ENCODE results near the gene TMEM179. TPM values are rescaled to one million over a fixed set of nuclear protein-coding genes. Genes with fewer than 3 reads are reported as not detected.

TMEM179 gene
- total RNA-seq, 3 donors from 2014 or later = 0.64 to 8.4 (median 0.82) TPM

DNA sequence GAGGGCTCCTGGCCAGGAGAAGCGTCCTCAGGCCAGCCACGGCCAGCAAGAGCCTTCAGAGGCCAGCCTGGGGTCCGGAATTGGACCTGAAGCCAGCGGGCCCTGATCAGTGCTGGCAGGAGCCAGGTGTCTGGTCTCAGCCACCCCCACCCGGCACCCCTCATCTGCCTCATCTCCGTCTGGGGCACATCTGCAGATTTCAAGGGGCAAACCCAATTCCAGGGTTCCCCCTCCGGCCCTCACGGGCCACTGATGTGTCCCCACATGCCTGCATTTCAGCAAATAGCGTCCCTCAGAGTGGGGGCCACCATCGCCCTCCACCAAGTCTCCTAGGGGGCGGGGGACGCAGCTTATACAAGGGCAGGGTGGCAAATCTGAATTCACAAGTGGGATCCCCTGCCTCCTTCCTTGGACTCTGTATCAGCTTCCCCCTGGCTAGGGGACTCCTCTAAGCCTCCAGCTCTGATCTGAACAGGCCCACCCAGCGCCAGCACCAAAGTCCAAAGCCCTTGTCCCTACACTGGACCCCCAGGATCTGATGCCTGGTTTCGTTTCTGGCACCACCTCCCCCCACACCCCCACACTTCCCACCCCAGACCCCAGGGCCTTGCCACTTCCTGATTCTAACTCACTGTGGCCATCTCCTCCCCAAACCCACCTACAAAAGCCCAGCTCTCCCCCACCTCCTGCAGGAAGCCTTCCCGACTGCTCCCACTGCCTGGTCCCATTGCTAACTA is 10.1 kb downstream of the TMEM179 start:
- ATAC-seq (no peak), DNase-seq (peak in 2 of 3 donors; percentile 12 to 19)
- TF ChIP-seq, protein P1, sequence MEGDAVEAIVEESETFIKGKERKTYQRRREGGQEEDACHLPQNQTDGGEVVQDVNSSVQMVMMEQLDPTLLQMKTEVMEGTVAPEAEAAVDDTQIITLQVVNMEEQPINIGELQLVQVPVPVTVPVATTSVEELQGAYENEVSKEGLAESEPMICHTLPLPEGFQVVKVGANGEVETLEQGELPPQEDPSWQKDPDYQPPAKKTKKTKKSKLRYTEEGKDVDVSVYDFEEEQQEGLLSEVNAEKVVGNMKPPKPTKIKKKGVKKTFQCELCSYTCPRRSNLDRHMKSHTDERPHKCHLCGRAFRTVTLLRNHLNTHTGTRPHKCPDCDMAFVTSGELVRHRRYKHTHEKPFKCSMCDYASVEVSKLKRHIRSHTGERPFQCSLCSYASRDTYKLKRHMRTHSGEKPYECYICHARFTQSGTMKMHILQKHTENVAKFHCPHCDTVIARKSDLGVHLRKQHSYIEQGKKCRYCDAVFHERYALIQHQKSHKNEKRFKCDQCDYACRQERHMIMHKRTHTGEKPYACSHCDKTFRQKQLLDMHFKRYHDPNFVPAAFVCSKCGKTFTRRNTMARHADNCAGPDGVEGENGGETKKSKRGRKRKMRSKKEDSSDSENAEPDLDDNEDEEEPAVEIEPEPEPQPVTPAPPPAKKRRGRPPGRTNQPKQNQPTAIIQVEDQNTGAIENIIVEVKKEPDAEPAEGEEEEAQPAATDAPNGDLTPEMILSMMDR (IDR thresholded peaks at IDR 0.05) = no peak
- Histone ChIP-seq H3K4me1 (ENCODE audit: low read depth) (no peaks in the 10 kb centered on the region), H3K9me3 (no peaks in the 10 kb centered on the region), H3K4me3 (no peak overlapping the region), H3K36me3 (ENCODE audit: low read depth) (no peaks in the 10 kb centered on the region)
- intact Hi-C loops (cut with DNase I, micrococcal nuclease) = no loop called here

DNA sequence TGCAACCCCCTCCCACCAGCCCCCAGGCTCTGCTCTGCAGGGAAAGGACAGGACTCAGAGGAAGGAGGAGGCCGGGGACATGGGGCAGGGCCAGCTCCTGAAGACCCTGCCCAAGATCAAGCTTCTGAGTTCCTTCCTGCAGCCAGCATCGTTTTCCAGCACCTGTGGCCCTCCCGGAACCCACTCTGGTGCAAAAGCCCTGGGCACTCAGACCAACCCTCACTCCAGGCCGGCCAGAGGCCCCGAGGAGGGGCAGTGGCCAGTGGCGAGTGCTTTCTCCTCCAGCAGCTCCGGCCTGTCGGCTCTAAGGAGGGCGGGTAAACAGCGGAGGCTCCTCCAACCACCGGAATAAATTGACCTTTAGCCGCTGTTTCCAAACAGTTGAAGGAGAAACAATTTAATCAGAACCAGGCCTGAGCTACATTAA is 10.8 kb downstream of the TMEM179 start:
- DNase-seq (peak in 1 of 3 donors; percentile 7), ATAC-seq (no peak)
- TF ChIP-seq, protein P1 (IDR thresholded peaks at IDR 0.05) = no peak
- H3K4me1 ChIP-seq (ENCODE audit: low read depth) = no peaks in the 10 kb centered on the region
- no peaks in the 10 kb centered on the region for H3K36me3 ChIP-seq (ENCODE audit: low read depth)
- no peak overlapping the region for H3K4me3 ChIP-seq
- no peaks in the 10 kb centered on the region for H3K9me3 ChIP-seq
- intact Hi-C loops (cut with DNase I, micrococcal nuclease) = no loop called here

DNA sequence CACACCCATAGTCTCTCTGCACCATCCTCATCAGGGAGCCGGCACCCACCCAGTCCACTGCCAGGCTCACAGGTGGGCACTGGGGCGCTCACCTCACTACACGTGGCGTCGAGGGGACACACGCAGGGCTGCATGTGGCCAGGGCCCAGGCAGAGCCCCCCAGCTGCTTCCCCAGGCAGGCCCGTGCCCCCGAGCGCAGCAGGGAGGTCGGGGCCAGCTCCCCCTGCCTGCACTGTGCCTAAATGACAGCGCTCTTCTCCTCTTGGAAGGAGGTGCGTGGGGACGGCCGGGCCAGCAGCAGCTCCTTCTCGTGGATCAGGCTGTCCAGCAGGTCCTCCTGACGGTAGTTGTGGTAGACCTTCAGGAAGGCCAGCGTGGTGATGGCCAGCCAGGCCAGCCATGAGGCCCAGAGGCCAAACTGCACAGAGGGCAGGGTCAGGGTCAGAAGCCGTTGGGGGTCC is 11.3 kb downstream of the TMEM179 start:
- no peaks in the 10 kb centered on the region for H3K36me3 ChIP-seq (ENCODE audit: low read depth)
- TF ChIP-seq, protein P1 (IDR thresholded peaks at IDR 0.05) = no peak
- no peak overlapping the region for H3K4me3 ChIP-seq
- intact Hi-C loops (cut with DNase I, micrococcal nuclease) = no loop called here
- DNase-seq (peak in 2 of 3 donors; percentile 5 to 31), ATAC-seq (no peak)
- no peaks in the 10 kb centered on the region for H3K9me3 ChIP-seq
- no peaks in the 10 kb centered on the region for H3K4me1 ChIP-seq (ENCODE audit: low read depth)

DNA sequence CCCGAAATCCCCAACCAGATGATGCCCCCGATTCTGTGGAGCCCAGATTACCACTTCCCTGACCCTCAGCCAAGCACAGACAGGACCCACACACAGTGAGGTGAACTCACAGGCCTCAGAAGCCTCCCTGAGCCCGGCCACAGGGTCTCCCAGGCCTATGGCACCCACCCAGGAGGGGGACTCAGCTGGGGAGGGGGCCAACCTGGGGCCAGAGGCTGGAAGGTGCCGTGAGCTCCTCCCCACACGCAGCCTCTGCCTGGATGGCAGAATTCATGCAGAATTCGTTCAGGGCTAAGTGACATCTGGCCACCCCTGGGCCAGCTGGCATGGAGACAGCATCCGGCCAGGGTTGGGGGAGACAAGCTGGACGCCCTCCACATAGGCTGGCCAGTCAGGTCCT is 11.8 kb downstream of the TMEM179 start:
- no peaks in the 10 kb centered on the region for H3K4me1 ChIP-seq (ENCODE audit: low read depth)
- no peak for ATAC-seq
- DNase-seq = peak in 2 of 3 donors; percentile 11
- H3K4me3 ChIP-seq = no peak overlapping the region
- TF ChIP-seq, protein P1 (IDR thresholded peaks at IDR 0.05) = no peak
- intact Hi-C loops (cut with DNase I, micrococcal nuclease) = no loop called here
- H3K9me3 ChIP-seq = no peaks in the 10 kb centered on the region
- H3K36me3 ChIP-seq (ENCODE audit: low read depth) = no peaks in the 10 kb centered on the region

DNA sequence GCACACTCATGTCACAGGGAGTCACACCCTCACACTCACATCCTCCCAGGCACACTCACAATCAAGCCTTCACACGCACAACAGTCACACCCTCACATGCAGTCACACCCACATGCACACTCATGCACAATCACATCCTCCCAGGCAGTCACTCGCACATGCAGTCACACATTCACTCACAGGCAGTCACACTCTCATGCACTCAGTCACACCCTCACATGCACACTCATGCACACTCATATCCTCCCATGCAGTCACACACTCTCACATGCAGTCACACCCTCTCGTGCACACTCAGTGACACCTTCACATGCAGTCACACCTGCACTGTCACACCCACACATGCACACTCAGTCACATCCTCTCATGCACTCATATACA is 12.3 kb downstream of the TMEM179 start:
- DNase-seq (peak in 1 of 3 donors; percentile 4), ATAC-seq (no peak)
- intact Hi-C loops (cut with DNase I, micrococcal nuclease) = no loop called here
- Histone ChIP-seq H3K4me1 (ENCODE audit: low read depth) (no peaks in the 10 kb centered on the region), H3K36me3 (ENCODE audit: low read depth) (no peaks in the 10 kb centered on the region), H3K9me3 (no peaks in the 10 kb centered on the region), H3K4me3 (no peak overlapping the region)
- TF ChIP-seq, protein P1 (IDR thresholded peaks at IDR 0.05) = no peak

All from mucosa of descending colon (tissue), 3 donors.